ELR (cell line): ENCODE data around the gene RPF1.
A peak's percentile ranks its signal among the peaks of the same experiment; 100 is the strongest.
"Not testable (repeated sequence)": the region's sequence is repeated elsewhere in the genome, so short reads cannot be mapped to it uniquely, and the experiment has no call there.

Experiments used
- DNase-seq: peaks from one replicate; pipeline ENCODE4 v3.0.0-alpha.2; 2015; ENCODE audit warnings: low read depth

RPF1 gene

DNA sequence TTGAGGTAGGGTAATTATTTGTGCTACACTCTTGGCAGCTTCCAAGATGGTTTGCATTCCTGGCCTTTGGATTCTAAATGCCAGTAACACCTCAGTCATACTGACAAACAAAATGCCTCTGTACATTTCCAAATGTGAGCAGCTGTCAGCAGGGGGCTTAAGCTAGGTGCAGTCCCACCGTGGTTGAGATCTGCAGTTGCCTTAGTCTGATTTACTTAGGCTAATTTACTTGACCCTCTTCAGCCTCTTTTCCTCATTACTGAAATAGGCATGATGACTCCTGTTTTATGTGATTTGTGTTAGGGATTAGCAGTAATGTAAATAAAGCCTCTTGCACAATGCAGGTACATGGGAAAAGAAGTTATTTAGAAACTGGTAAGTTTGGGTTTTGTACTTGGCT is 13.7 kb downstream of the RPF1 start:
- no peak for DNase-seq

DNA sequence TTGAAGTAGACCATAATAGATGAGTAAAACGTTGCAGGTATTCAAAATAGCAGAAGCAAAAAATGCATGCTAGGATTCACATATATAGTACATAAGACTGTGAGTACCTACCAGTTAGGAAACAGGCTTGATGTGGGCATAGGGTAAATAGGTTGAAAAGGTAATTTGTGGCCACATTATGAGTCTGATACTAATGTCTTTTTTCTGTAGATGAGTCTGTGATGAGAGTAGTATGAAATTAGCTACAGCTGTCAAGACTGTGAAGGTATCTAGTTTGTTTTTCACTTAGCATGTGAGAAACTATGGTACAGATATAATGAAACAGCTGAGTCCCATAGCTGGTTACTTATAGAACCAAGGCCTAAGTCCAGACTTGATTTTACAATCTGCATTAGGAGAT is 14.7 kb downstream of the RPF1 start:
- no peak for DNase-seq

- DNase-seq: no peak
Observed at GRCh38 chr1:84496498-84496897, 17.4 kb downstream of the RPF1 start.

- DNase-seq: no peak
Observed at GRCh38 chr1:84497631-84498275, 18.7 kb downstream of the RPF1 start.

- no peak for DNase-seq
Observed at GRCh38 chr1:84502927-84503326, 23.9 kb downstream of the RPF1 start.

DNA sequence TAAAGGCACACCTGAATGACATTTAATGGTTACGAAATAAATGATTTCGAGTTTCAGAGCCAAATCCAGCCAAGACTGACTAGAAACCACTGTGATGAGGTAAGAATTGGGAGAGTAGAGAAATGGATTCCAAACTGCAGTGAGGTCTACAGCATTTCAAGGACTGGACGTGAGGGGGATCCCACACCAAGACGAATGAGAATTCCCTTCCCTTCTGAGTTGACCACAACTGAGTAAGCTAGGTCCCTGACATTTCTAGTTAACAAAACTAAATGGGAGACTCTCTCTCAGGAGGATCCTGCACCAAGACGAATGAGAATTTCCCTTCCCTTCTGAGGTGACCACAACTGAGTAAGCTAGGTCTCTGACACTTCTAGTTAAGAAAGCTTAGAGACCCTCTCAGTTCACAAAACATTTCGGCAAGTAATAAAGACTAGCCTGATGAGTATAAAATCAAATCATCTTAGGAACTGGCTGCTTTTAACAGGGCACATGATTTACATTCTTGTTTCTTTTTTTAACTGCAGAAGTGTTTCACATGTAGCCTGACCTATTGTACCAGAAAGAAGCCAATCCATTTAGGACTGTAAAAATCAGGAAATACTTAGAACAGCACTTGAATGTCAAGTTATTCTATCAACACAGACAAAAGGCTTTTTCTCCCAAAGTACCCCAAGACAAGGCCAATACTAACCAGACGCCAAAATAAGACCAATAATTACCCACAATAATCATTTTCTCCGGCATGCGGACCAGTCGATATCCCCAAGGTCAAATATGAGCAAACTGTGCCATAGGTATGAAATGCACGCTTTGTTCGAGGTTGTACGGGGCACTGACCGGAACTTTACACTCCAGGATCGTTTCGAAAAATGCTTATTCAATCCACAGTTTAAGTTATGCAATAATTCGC is 25.8 kb downstream of the RPF1 start:
- peak; percentile 72 for DNase-seq

GRCh38 chr1:84505493-84506001 is 26.5 kb downstream of the RPF1 start:
- DNase-seq: peak; percentile 71

GRCh38 chr1:84506002-84506728 is 27.1 kb downstream of the RPF1 start, which contains the start of the genes GNG5 and SPATA1:
GNG5 (minus strand) TSS chr1:84506581; CDS start chr1:84506091, 490 bp downstream.
SPATA1 (plus strand) TSS chr1:84506386; CDS start chr1:84516360, 9,974 bp downstream.
- DNase-seq: peak; percentile 98

GRCh38 chr1:84506729-84507453 is 27.8 kb downstream of the RPF1 start:
- peak; percentile 25 for DNase-seq

- not testable (repeated sequence) for DNase-seq
Observed at GRCh38 chr1:84507887-84508286, 28.8 kb downstream of the RPF1 start.

DNA sequence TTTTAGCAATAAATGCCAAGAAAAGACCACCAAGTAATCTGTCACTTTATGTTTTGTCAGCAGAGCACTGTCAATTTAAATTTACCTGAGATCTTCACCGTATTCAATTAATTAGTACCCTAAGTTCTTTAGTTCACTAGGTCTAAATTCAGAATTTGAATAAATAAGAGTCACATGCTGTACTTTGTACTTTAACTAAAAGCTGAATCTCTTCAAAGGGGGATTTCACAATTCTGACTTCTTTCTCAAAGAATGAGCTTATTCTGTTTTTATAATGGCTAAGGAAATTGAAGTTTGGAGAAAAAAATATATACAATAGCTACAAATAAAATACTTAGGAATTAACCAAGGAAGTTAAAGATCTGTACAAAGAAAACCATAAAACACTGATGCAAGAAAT is 29.4 kb downstream of the RPF1 start:
- DNase-seq: no peak

DNA sequence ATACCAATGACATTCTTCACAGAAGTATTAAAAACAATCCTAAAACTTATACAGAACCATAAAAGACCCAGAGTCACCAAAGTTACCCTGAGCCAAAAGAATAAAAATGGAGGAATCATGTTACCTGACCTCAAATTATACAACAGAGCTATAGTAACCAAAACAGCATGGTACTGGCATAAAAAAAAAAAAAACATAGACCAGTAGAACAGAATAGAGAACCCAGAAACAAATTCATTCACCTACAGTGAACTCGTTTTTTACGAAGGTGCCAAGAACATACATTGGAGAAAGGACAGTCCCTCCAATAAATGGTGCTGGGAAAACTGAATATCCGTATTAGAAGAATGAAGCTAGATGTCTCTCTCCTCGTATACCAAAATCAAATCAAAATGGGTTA is 30.0 kb downstream of the RPF1 start:
- no peak for DNase-seq

- DNase-seq: no peak
Observed at GRCh38 chr1:84510165-84510564, 31.1 kb downstream of the RPF1 start.

DNA sequence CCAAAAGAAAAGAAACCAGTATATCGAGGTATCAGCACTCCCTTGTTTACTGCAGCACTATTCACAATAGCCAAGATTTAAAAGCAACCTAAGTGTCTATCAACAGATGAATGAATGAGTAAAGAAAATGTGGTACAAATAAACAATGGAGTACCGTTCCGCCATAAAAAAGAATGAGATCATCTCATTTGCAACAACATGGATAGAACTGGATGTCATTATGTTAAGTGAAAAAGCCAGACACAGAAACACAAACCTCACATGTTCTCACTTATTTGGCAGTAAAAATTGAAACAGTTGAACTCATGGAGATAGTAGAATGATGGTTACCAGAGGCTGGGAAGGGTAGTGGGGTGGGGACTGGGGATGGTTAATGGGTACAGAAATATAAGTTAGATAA is 31.6 kb downstream of the RPF1 start:
- DNase-seq: no peak

DNA sequence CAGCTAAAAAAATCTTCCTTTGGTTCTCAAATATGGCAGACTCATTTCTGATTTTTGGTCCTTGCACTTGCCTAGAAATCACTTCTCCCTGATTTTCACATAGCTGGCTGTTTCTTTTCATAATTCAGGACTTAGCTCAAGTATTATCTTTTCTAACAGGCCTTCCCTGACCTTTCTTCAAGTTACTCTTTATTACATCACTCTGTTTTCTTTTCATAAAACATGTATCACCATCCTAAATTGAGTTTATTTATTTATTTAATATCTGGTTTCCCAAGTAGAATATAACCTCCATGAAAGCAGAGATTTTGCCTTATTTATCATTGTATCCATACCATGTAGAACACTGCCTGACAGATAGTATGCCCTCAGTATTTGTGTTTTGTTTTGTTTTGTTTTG is 45.5 kb downstream of the RPF1 start:
- no peak for DNase-seq

GRCh38 chr1:84525779-84526178 is 46.7 kb downstream of the RPF1 start:
- DNase-seq: no peak

DNA sequence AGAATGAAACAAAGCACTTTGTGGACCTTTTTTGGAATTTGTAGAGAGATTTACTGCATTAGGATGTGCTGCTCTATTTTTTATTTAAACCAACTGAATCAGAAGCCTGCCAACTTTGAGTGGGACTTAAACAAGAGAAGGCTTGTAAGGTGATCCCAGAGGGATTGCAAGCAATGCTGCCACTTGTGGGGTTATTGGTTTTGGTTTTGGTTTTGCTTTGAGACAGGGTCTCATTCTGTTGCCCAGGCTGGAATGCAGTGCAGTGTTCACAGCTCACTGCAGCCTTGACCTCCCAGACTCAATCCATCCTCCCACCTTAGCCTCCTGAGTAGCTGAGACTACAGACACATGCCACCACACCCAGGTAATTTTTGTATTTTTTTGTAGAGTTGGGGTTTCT is 59.5 kb downstream of the RPF1 start:
- no peak for DNase-seq

DNA sequence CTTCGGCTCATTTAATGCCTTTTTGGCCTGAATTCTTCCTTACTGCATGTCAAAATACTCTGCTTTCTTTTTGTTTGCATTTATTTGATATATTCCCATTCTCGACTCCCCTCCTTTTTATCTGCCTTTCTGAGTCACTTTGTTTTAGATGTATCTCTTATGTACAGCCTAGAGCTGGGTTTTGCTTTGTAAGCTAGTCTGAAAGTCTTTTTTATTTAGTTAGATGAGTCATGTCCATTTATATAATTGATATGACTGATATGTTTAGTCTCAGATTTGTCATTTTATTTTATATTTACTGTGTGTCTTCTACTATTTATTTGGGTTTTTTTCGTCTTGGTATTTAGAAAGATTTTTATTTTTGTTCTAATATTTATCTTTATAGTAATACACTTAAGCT is 60.9 kb downstream of the RPF1 start:
- DNase-seq: peak; percentile 18

GRCh38 chr1:84540759-84541158 is 61.7 kb downstream of the RPF1 start:
- no peak for DNase-seq

GRCh38 chr1:84541679-84542078 is 62.6 kb downstream of the RPF1 start:
- DNase-seq: peak; percentile 36
